HG03521 (cell line): Measurements from ENCODE around the gene LRRC38.
"Not testable (repeated sequence)": the region's sequence is repeated elsewhere in the genome, so short reads cannot be mapped to it uniquely, and the experiment has no call there.

ENCODE experiments used
- ATAC-seq: cut with Tn5 transposase; IDR thresholded peaks from one replicate; pipeline ENCODE4 v1.9.1; 2021; ENCODE audit warnings: mild to moderate bottlenecking, moderate library complexity; ENCODE audit not compliant: unreplicated experiment

LRRC38 gene

GRCh38 chr1:13513895-13514546, at the start of gene LRRC38:
Gene LRRC38, minus strand, starts transcription at chr1:13514003. Its CDS starts 410 bp downstream, at chr1:13513593.
- ATAC-seq, result no peak

- ATAC-seq, result not testable (repeated sequence)
Observed at GRCh38 chr1:13562981-13563380, 49.2 kb upstream of the LRRC38 start.

GRCh38 chr1:13560541-13560940, 46.7 kb upstream of the LRRC38 start:
- no peak for ATAC-seq

GRCh38 chr1:13556224-13556764, 42.5 kb upstream of the LRRC38 start:
- no peak for ATAC-seq

GRCh38 chr1:13554798-13555197, 41.0 kb upstream of the LRRC38 start:
- no peak for ATAC-seq

GRCh38 chr1:13550663-13551062, 36.9 kb upstream of the LRRC38 start:
- no peak for ATAC-seq

GRCh38 chr1:13549521-13549920, 35.7 kb upstream of the LRRC38 start:
- ATAC-seq, result no peak

GRCh38 chr1:13549021-13549420, 35.2 kb upstream of the LRRC38 start:
- no peak for ATAC-seq

GRCh38 chr1:13548281-13548680, 34.5 kb upstream of the LRRC38 start:
- no peak for ATAC-seq

- no peak for ATAC-seq
Observed at GRCh38 chr1:13546791-13547190, 33.0 kb upstream of the LRRC38 start.

GRCh38 chr1:13544221-13544556, 30.4 kb upstream of the LRRC38 start:
- no peak for ATAC-seq

GRCh38 chr1:13543451-13544220, 29.8 kb upstream of the LRRC38 start:
- no peak for ATAC-seq

GRCh38 chr1:13541435-13542215, 27.8 kb upstream of the LRRC38 start:
- no peak for ATAC-seq

- ATAC-seq, result no peak
Observed at GRCh38 chr1:13540866-13541265, 27.1 kb upstream of the LRRC38 start.

- no peak for ATAC-seq
Observed at GRCh38 chr1:13539683-13540082, 25.9 kb upstream of the LRRC38 start.

- ATAC-seq, result no peak
Observed at GRCh38 chr1:13538832-13539231, 25.0 kb upstream of the LRRC38 start.

GRCh38 chr1:13536571-13536970, 22.8 kb upstream of the LRRC38 start:
- no peak for ATAC-seq

GRCh38 chr1:13535227-13535626, 21.4 kb upstream of the LRRC38 start:
- ATAC-seq, result no peak

- ATAC-seq, result no peak
Observed at GRCh38 chr1:13528320-13528719, 14.5 kb upstream of the LRRC38 start.

- no peak for ATAC-seq
Observed at GRCh38 chr1:13523780-13524477, 10.1 kb upstream of the LRRC38 start.

GRCh38 chr1:13520985-13521384, 7.2 kb upstream of the LRRC38 start:
- ATAC-seq, result no peak
